ENCODE measurements around the gene ATP2A1. TPM values are rescaled to one million over a fixed set of nuclear protein-coding genes. Genes with fewer than 3 reads are reported as not detected.

The ATP2A1 gene
- total and polyA plus RNA-seq, 2 of the 13 experiments (the other 11 are each of a cell fraction or from before 2014, with no cell fraction given) = 3.2 to 12.5 TPM

- TF ChIP-seq HINFP (CRISPR knock-in tag; IDR thresholded peaks at IDR 0.05; ENCODE audit: low read depth) (no peak), BRF2 (CRISPR knock-in tag; IDR thresholded peaks at IDR 0.05) (no peak), SIN3B (IDR thresholded peaks at IDR 0.05; ENCODE audit: low read length) (no peak), GATAD1 (CRISPR knock-in tag; IDR thresholded peaks at IDR 0.05) (peak; percentile 41; the same call in 1 of the 2 replicates), ZNF292 (CRISPR knock-in tag; IDR thresholded peaks at IDR 0.05; ENCODE audit: borderline replicate concordance, low read depth) (peak; percentile 33; the same call in 1 of the 2 replicates), SALL2 (CRISPR knock-in tag; IDR thresholded peaks at IDR 0.05) (no peak), NCOA1 (CRISPR knock-in tag; IDR thresholded peaks at IDR 0.05) (peak; percentile 74; the same call in 1 of the 2 replicates), MXD1 (CRISPR knock-in tag; IDR thresholded peaks at IDR 0.05) (no peak), ZNF207 (IDR thresholded peaks at IDR 0.05; ENCODE audit: borderline replicate concordance) (no peak), ZNF629 (CRISPR knock-in tag; conservative IDR thresholded peaks at IDR 0.05) (no peak), TAF1 (CRISPR knock-in tag; IDR thresholded peaks at IDR 0.05) (peak; percentile 28; the same call in 1 of the 2 replicates), ZNF431 (CRISPR knock-in tag; IDR thresholded peaks at IDR 0.05; ENCODE audit: borderline replicate concordance, low read depth) (no peak), TCF12 (IDR thresholded peaks at IDR 0.05) (no peak), TCF12 (CRISPR knock-in tag; IDR thresholded peaks at IDR 0.05) (no peak), RBAK (CRISPR knock-in tag; IDR thresholded peaks at IDR 0.05) (no peak), ZNF883 (CRISPR knock-in tag; IDR thresholded peaks at IDR 0.05; ENCODE audit: not compliant biosample characterization) (no peak), ZNF484 (CRISPR knock-in tag; IDR thresholded peaks at IDR 0.05; ENCODE audit: borderline replicate concordance, low read depth) (no peak), SMC3 (IDR thresholded peaks at IDR 0.05; ENCODE audit: low read length) (no peak), TGIF2 (CRISPR knock-in tag; IDR thresholded peaks at IDR 0.05) (no peak), ZC3H13 (CRISPR knock-in tag; IDR thresholded peaks at IDR 0.05) (no peak)
- TF ChIP-seq, protein P1, sequence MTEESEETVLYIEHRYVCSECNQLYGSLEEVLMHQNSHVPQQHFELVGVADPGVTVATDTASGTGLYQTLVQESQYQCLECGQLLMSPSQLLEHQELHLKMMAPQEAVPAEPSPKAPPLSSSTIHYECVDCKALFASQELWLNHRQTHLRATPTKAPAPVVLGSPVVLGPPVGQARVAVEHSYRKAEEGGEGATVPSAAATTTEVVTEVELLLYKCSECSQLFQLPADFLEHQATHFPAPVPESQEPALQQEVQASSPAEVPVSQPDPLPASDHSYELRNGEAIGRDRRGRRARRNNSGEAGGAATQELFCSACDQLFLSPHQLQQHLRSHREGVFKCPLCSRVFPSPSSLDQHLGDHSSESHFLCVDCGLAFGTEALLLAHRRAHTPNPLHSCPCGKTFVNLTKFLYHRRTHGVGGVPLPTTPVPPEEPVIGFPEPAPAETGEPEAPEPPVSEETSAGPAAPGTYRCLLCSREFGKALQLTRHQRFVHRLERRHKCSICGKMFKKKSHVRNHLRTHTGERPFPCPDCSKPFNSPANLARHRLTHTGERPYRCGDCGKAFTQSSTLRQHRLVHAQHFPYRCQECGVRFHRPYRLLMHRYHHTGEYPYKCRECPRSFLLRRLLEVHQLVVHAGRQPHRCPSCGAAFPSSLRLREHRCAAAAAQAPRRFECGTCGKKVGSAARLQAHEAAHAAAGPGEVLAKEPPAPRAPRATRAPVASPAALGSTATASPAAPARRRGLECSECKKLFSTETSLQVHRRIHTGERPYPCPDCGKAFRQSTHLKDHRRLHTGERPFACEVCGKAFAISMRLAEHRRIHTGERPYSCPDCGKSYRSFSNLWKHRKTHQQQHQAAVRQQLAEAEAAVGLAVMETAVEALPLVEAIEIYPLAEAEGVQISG (CRISPR knock-in tag; IDR thresholded peaks at IDR 0.05) = peak; percentile 90
- TF ChIP-seq, protein P2, sequence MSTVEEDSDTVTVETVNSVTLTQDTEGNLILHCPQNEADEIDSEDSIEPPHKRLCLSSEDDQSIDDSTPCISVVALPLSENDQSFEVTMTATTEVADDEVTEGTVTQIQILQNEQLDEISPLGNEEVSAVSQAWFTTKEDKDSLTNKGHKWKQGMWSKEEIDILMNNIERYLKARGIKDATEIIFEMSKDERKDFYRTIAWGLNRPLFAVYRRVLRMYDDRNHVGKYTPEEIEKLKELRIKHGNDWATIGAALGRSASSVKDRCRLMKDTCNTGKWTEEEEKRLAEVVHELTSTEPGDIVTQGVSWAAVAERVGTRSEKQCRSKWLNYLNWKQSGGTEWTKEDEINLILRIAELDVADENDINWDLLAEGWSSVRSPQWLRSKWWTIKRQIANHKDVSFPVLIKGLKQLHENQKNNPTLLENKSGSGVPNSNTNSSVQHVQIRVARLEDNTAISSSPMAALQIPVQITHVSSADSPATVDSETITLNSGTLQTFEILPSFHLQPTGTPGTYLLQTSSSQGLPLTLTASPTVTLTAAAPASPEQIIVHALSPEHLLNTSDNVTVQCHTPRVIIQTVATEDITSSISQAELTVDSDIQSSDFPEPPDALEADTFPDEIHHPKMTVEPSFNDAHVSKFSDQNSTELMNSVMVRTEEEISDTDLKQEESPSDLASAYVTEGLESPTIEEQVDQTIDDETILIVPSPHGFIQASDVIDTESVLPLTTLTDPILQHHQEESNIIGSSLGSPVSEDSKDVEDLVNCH (CRISPR knock-in tag; IDR thresholded peaks at IDR 0.05) = no peak
Measured at GRCh38 chr16:28865722-28866453, 12.4 kb upstream of the ATP2A1 start (continued).

All from HepG2 (cell line).